ENCODE measurements around the gene RBMS1. TPM values are rescaled to one million over a fixed set of nuclear protein-coding genes. Genes with fewer than 3 reads are reported as not detected.

RBMS1 gene
- total RNA-seq, 1 donor from 2014 or later = 73.7 TPM

DNA sequence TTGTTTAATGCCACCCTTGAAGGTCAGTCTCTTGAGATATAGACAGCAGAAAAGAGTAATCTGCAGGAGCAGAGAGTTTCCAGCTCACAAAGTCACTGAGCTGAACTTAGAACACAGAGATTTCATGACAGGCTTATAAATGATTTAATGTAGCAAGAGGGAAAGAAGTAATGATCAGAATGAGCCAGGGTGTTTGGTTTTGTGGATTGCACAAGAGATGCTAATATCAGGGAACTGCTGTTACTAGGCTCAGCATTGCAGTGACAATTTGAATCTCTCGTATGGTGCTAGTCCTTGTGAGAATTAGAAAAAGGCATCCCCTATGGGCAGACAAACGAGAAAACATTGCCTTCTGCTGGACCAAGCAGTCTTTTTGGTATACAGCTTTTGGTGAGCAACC lies 231.9 kb downstream of the RBMS1 start:
- DNase-seq (ENCODE audit: extremely low spot score, unreplicated experiment) = no peak
- H3K36me3 Mint-ChIP-seq = peaks cover 4% of the 10 kb centered on the region
- no peaks in the 10 kb centered on the region for H3K27me3 Mint-ChIP-seq
- TF ChIP-seq, protein P1, sequence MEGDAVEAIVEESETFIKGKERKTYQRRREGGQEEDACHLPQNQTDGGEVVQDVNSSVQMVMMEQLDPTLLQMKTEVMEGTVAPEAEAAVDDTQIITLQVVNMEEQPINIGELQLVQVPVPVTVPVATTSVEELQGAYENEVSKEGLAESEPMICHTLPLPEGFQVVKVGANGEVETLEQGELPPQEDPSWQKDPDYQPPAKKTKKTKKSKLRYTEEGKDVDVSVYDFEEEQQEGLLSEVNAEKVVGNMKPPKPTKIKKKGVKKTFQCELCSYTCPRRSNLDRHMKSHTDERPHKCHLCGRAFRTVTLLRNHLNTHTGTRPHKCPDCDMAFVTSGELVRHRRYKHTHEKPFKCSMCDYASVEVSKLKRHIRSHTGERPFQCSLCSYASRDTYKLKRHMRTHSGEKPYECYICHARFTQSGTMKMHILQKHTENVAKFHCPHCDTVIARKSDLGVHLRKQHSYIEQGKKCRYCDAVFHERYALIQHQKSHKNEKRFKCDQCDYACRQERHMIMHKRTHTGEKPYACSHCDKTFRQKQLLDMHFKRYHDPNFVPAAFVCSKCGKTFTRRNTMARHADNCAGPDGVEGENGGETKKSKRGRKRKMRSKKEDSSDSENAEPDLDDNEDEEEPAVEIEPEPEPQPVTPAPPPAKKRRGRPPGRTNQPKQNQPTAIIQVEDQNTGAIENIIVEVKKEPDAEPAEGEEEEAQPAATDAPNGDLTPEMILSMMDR (conservative IDR thresholded peaks at IDR 0.05) = no peak
- H3K4me3 Mint-ChIP-seq = no peak overlapping the region
- H3K9me3 Mint-ChIP-seq = peaks cover 8% of the 10 kb centered on the region
- no peak overlapping the region for H3K27ac Mint-ChIP-seq
- H3K4me1 Mint-ChIP-seq (ENCODE audit: unreplicated experiment) = peaks cover 14% of the 10 kb centered on the region

DNA sequence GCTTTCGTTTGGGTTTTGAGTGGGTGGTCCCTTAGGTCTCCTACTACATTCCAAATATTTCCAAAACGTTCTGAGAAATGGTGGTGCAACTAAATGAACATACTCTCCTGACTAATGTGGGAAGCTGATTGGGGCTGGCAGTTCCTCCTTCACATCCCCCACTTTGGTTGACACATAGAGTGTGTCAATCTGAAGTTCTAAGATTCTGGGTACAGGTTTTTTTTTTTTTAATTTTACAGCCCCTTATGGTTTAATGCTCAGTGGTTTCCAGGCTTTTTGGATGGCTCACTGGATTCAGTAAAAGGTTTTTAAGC lies 235.2 kb downstream of the RBMS1 start:
- H3K4me3 Mint-ChIP-seq = no peak overlapping the region
- H3K27me3 Mint-ChIP-seq = no peaks in the 10 kb centered on the region
- H3K36me3 Mint-ChIP-seq = peaks cover 6% of the 10 kb centered on the region
- TF ChIP-seq, protein P1 (conservative IDR thresholded peaks at IDR 0.05) = no peak
- peak overlapping the region; percentile 99 for H3K27ac Mint-ChIP-seq
- DNase-seq (ENCODE audit: extremely low spot score, unreplicated experiment) = no peak
- peaks cover 8% of the 10 kb centered on the region for H3K9me3 Mint-ChIP-seq
- H3K4me1 Mint-ChIP-seq (ENCODE audit: unreplicated experiment) = peaks cover 19% of the 10 kb centered on the region

DNA sequence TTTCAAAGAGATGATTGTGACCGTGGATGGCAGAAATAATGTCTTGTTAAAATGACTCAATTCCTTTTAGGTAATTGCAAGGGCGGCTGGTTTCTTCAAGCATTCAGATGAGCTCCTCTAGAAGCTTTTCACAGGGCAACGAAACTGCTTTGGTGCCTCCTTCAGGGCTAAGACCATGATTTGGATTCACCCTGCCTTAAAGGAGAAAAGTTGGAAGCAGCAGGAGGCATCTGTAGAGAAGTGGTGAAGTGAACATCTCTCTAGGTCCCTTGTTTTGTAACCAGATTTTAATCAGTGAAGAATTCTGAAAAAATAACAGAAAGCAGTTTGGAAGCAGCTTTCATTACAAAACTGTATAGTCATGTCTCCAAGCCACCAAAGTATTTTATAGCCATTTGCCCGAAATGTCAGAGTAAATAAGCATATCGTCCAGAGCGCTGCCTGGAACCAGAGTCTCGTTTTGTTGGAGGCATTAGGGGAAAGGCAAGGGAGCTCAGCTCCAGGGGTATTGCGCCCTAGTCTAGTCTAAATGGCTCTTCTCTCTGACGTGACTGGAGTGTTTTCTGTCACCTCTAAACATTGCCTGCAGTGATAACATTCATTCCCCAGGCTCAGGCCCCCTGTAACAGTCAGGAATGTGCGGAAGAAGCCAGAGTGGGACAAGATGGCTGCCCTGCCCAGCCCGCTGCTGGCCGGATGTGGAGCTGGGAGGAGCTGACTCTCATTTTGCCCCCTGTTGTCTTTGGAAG lies 235.7 kb downstream of the RBMS1 start:
- H3K36me3 Mint-ChIP-seq = peaks cover 4% of the 10 kb centered on the region
- TF ChIP-seq, protein P1 (conservative IDR thresholded peaks at IDR 0.05) = no peak
- peaks cover 8% of the 10 kb centered on the region for H3K9me3 Mint-ChIP-seq
- H3K4me3 Mint-ChIP-seq = peak overlapping the region; percentile 76
- H3K27ac Mint-ChIP-seq = peak overlapping the region; percentile 99
- H3K27me3 Mint-ChIP-seq = no peaks in the 10 kb centered on the region
- peaks cover 19% of the 10 kb centered on the region for H3K4me1 Mint-ChIP-seq (ENCODE audit: unreplicated experiment)
- DNase-seq (ENCODE audit: extremely low spot score, unreplicated experiment) = no peak

DNA sequence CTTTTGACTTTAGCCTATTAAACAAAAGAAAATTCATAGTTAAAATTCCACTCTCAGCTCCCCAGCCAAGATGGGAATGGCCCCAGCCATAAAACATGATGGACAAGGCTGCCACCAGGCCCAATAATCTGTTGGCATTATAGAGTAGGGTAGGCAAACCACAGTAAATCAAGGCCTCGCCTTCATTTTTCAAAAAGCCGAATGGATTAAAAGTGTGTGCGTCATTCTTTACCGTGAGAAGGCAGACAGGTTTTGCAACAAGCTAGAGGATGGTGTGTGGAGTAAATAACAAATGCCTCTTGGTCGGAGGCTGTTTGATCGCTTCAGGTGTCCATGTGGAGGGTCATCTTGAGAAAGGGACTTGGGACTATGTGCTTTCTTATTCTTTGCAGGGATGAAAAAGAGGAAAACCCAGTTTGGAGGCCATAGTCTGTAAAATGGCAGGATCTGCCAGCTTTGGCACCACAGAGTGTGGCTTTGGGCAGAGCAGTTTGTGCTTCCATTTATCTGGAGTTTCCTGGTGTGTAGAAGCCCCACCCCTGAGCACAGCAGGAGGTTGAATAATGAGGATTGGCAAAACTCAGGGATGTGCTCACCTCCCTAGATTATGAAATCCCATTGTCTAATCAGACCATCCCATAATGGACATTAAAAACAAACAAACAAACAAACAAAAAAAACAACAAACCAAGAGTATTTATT lies 236.4 kb downstream of the RBMS1 start:
- DNase-seq (ENCODE audit: extremely low spot score, unreplicated experiment) = no peak
- H3K27ac Mint-ChIP-seq = peak overlapping the region; percentile 99
- peak overlapping the region; percentile 76 for H3K4me3 Mint-ChIP-seq
- peaks cover 23% of the 10 kb centered on the region for H3K4me1 Mint-ChIP-seq (ENCODE audit: unreplicated experiment)
- TF ChIP-seq, protein P1 (conservative IDR thresholded peaks at IDR 0.05) = no peak
- H3K27me3 Mint-ChIP-seq = no peaks in the 10 kb centered on the region
- H3K9me3 Mint-ChIP-seq = peaks cover 8% of the 10 kb centered on the region
- H3K36me3 Mint-ChIP-seq = peaks cover 4% of the 10 kb centered on the region

DNA sequence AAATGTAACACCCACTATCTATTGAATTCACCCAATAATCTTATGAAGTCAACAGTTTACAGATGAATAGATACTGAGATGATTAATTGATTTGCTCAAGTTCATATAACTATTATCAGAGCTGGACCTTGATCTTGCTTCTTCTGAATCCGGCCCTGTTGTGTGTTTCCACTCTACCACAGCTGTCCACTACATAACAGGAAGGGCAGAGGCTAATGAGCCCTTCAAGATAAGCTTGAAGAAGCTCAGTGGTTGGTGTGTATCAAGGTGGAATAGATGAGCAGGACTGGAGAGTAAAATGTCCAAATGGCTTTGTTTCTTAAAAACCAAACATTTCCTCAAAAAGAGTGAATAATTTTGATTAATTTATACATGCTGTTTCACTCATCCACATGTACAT lies 237.1 kb downstream of the RBMS1 start:
- Mint-ChIP-seq H3K4me3 (no peak overlapping the region), H3K27me3 (no peaks in the 10 kb centered on the region), H3K9me3 (peaks cover 8% of the 10 kb centered on the region), H3K27ac (peak overlapping the region; percentile 99), H3K36me3 (peaks cover 4% of the 10 kb centered on the region), H3K4me1 (ENCODE audit: unreplicated experiment) (peaks cover 25% of the 10 kb centered on the region)
- TF ChIP-seq, protein P1 (conservative IDR thresholded peaks at IDR 0.05) = no peak
- no peak for DNase-seq (ENCODE audit: extremely low spot score, unreplicated experiment)

Measured in type B pancreatic cell (in vitro differentiated cells).